H1 (cell line): Measurements from ENCODE around the gene ZNF333. TPM values are rescaled to one million over a fixed set of nuclear protein-coding genes. Genes with fewer than 3 reads are reported as not detected.

Experiments used
- CTCF ChIA-PET: fragments of 300-600 bp; sonication (Branson Sonifier 250); formaldehyde crosslinking; loops from one replicate; lab custom pipeline; 2021; ENCODE audit not compliant: partially characterized antibody; lab: Charles Lee
- POLR2A ChIA-PET: fragments of 300-600 bp; sonication (Branson Sonifier 250); formaldehyde crosslinking; loops from one replicate; lab custom pipeline; 2021; ENCODE audit warnings: inconsistent platforms; ENCODE audit not compliant: partially characterized antibody; lab: Charles Lee
- DNase-seq, 2 experiments: peaks; one replicate each; pipeline versions ENCODE4 v3.0.0 to v3.0.0-alpha.2; 2010 to 2022; ENCODE audit warnings: low spot score in 2 of 2, low read depth in 1 of 2, mixed read lengths in 1 of 2
- FAIRE-seq: peaks from 2 replicates; lab custom pipeline; 2011; peaks lifted over from hg19 to GRCh38; lab: Jason Lieb, UNC
- H2AFZ ChIP-seq: 2 replicates; pipeline ENCODE4 v1.8.1; 2012; ENCODE audit warnings: low read length, inconsistent platforms
- H2AK5ac ChIP-seq: 2 replicates; pipeline ENCODE4 v1.6.1; 2013; ENCODE audit warnings: low read depth, low read length
- H2BK120ac ChIP-seq: replicated peaks from 2 replicates; pipeline ENCODE3; 2013; ENCODE audit warnings: low read depth, low read length, inconsistent platforms
- H2BK12ac ChIP-seq: 2 replicates; pipeline ENCODE4 v1.6.1; 2013; ENCODE audit warnings: low read depth, low read length
- H2BK15ac ChIP-seq: 2 replicates; pipeline ENCODE4 v1.6.1; 2013; ENCODE audit warnings: low read length
- H2BK20ac ChIP-seq: 2 replicates; pipeline ENCODE4 v1.6.1; 2013; ENCODE audit warnings: low read length
- H2BK5ac ChIP-seq: 2 replicates; pipeline ENCODE4 v1.6.1; 2013; ENCODE audit warnings: low read depth, low read length
- H3K14ac ChIP-seq: 2 replicates; pipeline ENCODE4 v1.6.1; 2013; ENCODE audit warnings: inconsistent platforms; ENCODE audit not compliant: insufficient read length
- H3K18ac ChIP-seq: 2 replicates; pipeline ENCODE4 v1.6.1; 2013; ENCODE audit warnings: low read length; ENCODE audit errors: extremely low read depth
- H3K23ac ChIP-seq: 2 replicates; pipeline ENCODE4 v1.6.1; 2013; ENCODE audit warnings: inconsistent platforms; ENCODE audit not compliant: insufficient read length
- H3K23me2 ChIP-seq: 2 replicates; pipeline ENCODE4 v1.6.1; 2013; ENCODE audit warnings: low read depth, low read length
- H3K27ac ChIP-seq: 2 replicates; pipeline ENCODE4 v1.6.1; 2011; ENCODE audit warnings: low read depth, low read length, inconsistent platforms
- H3K27me3 ChIP-seq, 4 experiments: replicated peaks in 1 of 4; 1 replicate in 1 of 4; 2 replicates in 3 of 4; pipeline versions ENCODE4 v1.6.1 to v1.8.1; 2011 to 2013; ENCODE audit warnings: low read length in 3 of 4, mild to moderate bottlenecking in 3 of 4, inconsistent platforms in 2 of 4, mixed read lengths in 2 of 4, moderate library complexity in 1 of 4; ENCODE audit not compliant: control insufficient read depth in 3 of 4, insufficient read depth in 3 of 4; ENCODE audit errors: extremely low read depth in 1 of 4
- H3K36me3 ChIP-seq, 4 experiments: 2 replicates each; pipeline versions ENCODE4 v1.6.1 to v1.8.1; 2011 to 2013; ENCODE audit warnings: mild to moderate bottlenecking in 4 of 4, low read length in 3 of 4, moderate library complexity in 2 of 4, control low read depth in 1 of 4, inconsistent platforms in 1 of 4; ENCODE audit not compliant: insufficient read depth in 4 of 4, control insufficient read depth in 2 of 4
- H3K4ac ChIP-seq: replicated peaks from 2 replicates; pipeline ENCODE3; 2013; ENCODE audit warnings: low read length, low read depth, mixed read lengths, inconsistent platforms; ENCODE audit not compliant: insufficient read length
- H3K4me1 ChIP-seq, 4 experiments: replicated peaks in 1 of 4; 1 replicate in 1 of 4; 2 replicates in 3 of 4; pipeline versions ENCODE4 v1.6.1 to v1.8.1; 2011 to 2013; ENCODE audit warnings: low read length in 3 of 4, inconsistent platforms in 2 of 4, mixed read lengths in 1 of 4; ENCODE audit not compliant: insufficient read depth in 4 of 4, control insufficient read depth in 3 of 4
- H3K4me2 ChIP-seq, 2 experiments: 2 replicates each; pipeline versions ENCODE4 v1.6.1 to v1.8.1; 2011 to 2013; ENCODE audit warnings: low read depth in 2 of 2, low read length in 2 of 2, control low read depth in 1 of 2, inconsistent platforms in 1 of 2, mild to moderate bottlenecking in 1 of 2; ENCODE audit not compliant: insufficient read depth in 1 of 2
- H3K4me3 ChIP-seq, 4 experiments: fragments of 200-600, 300-600 bp in 1 of 4; sonication (generic), shearing (Covaris generic), sonication (Bioruptor Twin) in 1 of 4; 2 replicates each; pipeline versions ENCODE4 v1.5.1 to v1.8.1; 2011 to 2016; ENCODE audit warnings: low read length in 4 of 4, low read depth in 3 of 4, control low read depth in 2 of 4, inconsistent platforms in 2 of 4, mild to moderate bottlenecking in 2 of 4, mixed read lengths in 1 of 4, moderate library complexity in 1 of 4; ENCODE audit not compliant: insufficient read depth in 2 of 4; ENCODE audit errors: extremely low read depth in 1 of 4
- H3K56ac ChIP-seq: replicated peaks from 2 replicates; pipeline ENCODE3; 2013; ENCODE audit warnings: low read depth, mild to moderate bottlenecking, mixed read lengths, low read length, inconsistent platforms; ENCODE audit not compliant: insufficient read length
- H3K79me1 ChIP-seq: 2 replicates; pipeline ENCODE4 v1.6.1; 2013; ENCODE audit warnings: low read depth, low read length, control low read depth
- H3K79me2 ChIP-seq, 2 experiments: 2 replicates each; pipeline versions ENCODE4 v1.6.1 to v1.8.1; 2012 to 2013; ENCODE audit warnings: low read length in 2 of 2, mild to moderate bottlenecking in 2 of 2, inconsistent platforms in 1 of 2; ENCODE audit not compliant: insufficient read depth in 2 of 2, control insufficient read depth in 1 of 2
- H3K9ac ChIP-seq, 4 experiments: replicated peaks in 1 of 4; 1 replicate in 1 of 4; 2 replicates in 3 of 4; pipeline versions ENCODE4 v1.6.1 to v1.8.1; 2011 to 2013; ENCODE audit warnings: low read depth in 3 of 4, low read length in 3 of 4, control low read depth in 2 of 4, mild to moderate bottlenecking in 2 of 4, moderate library complexity in 2 of 4, inconsistent platforms in 1 of 4; ENCODE audit errors: extremely low read depth in 1 of 4
- H3K9me3 ChIP-seq, 2 experiments: 2 replicates each; pipeline versions ENCODE4 v1.6.1 to v1.8.1; 2012 to 2013; ENCODE audit warnings: mild to moderate bottlenecking in 2 of 2, moderate library complexity in 2 of 2, control low read depth in 1 of 2, inconsistent platforms in 1 of 2, low read depth in 1 of 2, low read length in 1 of 2, mixed read lengths in 1 of 2; ENCODE audit not compliant: insufficient read depth in 2 of 2
- H4K20me1 ChIP-seq, 2 experiments: replicated peaks in 1 of 2; 2 replicates each; pipeline versions ENCODE3 to v1.8.1; 2011 to 2013; ENCODE audit warnings: inconsistent platforms in 2 of 2, low read length in 2 of 2, mild to moderate bottlenecking in 1 of 2; ENCODE audit not compliant: insufficient read depth in 2 of 2, control insufficient read depth in 1 of 2
- H4K5ac ChIP-seq: 2 replicates; pipeline ENCODE4 v1.6.1; 2013; ENCODE audit warnings: low read length, low read depth, mixed read lengths, inconsistent platforms; ENCODE audit not compliant: insufficient read length
- H4K8ac ChIP-seq: 2 replicates; pipeline ENCODE4 v1.8.0; 2013; ENCODE audit warnings: mild to moderate bottlenecking, moderate library complexity, low read length, inconsistent platforms; ENCODE audit not compliant: insufficient read depth; ENCODE audit errors: extremely low read depth
- H4K91ac ChIP-seq: replicated peaks from 2 replicates; pipeline ENCODE3; 2013; ENCODE audit warnings: low read length, mixed read lengths, inconsistent platforms; ENCODE audit not compliant: insufficient read length
- BRCA1 ChIP-seq: IDR thresholded peaks from 2 replicates; pipeline ENCODE4 v1.6.1; 2012; ENCODE audit warnings: low read depth, low read length, improper control_type of control experiment
- EP300 ChIP-seq, 2 experiments: IDR thresholded peaks; 1 replicate in 1 of 2; 2 replicates in 1 of 2; pipeline ENCODE4 v1.6.1; 2011 to 2012; ENCODE audit warnings: low read depth in 2 of 2, low read length in 2 of 2, mild to moderate bottlenecking in 2 of 2, borderline replicate concordance in 1 of 2, inconsistent platforms in 1 of 2, moderate library complexity in 1 of 2
- JUN ChIP-seq: IDR thresholded peaks from 2 replicates; pipeline ENCODE4 v1.6.1; 2011; ENCODE audit warnings: low read depth, mild to moderate bottlenecking, improper control_type of control experiment, low read length
- JUND ChIP-seq: IDR thresholded peaks from 2 replicates; pipeline ENCODE4 v1.6.1; 2011; ENCODE audit warnings: mild to moderate bottlenecking, improper control_type of control experiment, low read length
- RFX5 ChIP-seq: IDR thresholded peaks from 2 replicates; pipeline ENCODE4 v1.6.1; 2011; ENCODE audit warnings: low read depth, low read length, improper control_type of control experiment, borderline replicate concordance
- SP1 ChIP-seq: IDR thresholded peaks from 2 replicates; pipeline ENCODE4 v1.6.1; 2011; ENCODE audit warnings: low read depth, low read length
- TAF7 ChIP-seq: optimal IDR thresholded peaks from 2 replicates; pipeline ENCODE3; 2011; ENCODE audit warnings: low read depth, mild to moderate bottlenecking, inconsistent platforms, low read length, moderate library complexity, borderline replicate concordance
- ZNF274 ChIP-seq: IDR thresholded peaks from 2 replicates; pipeline ENCODE4 v1.7.0; 2012; ENCODE audit warnings: low read length, borderline replicate concordance; ENCODE audit errors: extremely low read depth
- WGBS, 2 experiments: shearing (Covaris generic) in 1 of 2; methylation state at CpG; one replicate each; pipeline versions ENCODE4 v1.1.6 to v1.1.7; 2013 to 2015; ENCODE audit warnings: low lambda C conversion rate in 2 of 2, mixed read lengths in 2 of 2, inconsistent platforms in 1 of 2, low coverage in 1 of 2, missing lambda C conversion rate in 1 of 2; ENCODE audit not compliant: insufficient replicate concordance in 2 of 2, insufficient coverage in 1 of 2, insufficient read length in 1 of 2; ENCODE audit errors: extremely low coverage in 1 of 2, missing lambda C conversion rate in 1 of 2; 5-methylcytosine and 5-hydroxymethylcytosine counted together
- polyA plus RNA-seq, 7 experiments: library from polyadenylated mRNA; depleted of rRNA in 3 of 7; stranded (reverse) in 5 of 7; unstranded in 2 of 7; fragments of >200 nt in 5 of 7; fragments of 200-250 nt in 2 of 7; gene quantifications; 1 replicate in 5 of 7; 2 replicates in 1 of 7; 4 replicates in 1 of 7; pipeline versions ENCODE4 v1.2.1 to v1.2.3, GENCODE V29; 2011 to 2013; ENCODE audit warnings: missing spikeins in 2 of 7, mixed read lengths in 2 of 7
- total RNA-seq: library from RNA; stranded (reverse); fragmentation: NEBNext Ultra II Directional; extraction: Animal tissue kit (Norgen Biotek cat#: 25700); gene quantifications from 2 replicates; pipeline ENCODE4 v1.2.1, GENCODE V29; 2021
- TF ChIP-seq, protein P1 (sequence below): IDR thresholded peaks from 2 replicates; pipeline ENCODE4 v1.6.1; 2011; ENCODE audit warnings: low read depth, mild to moderate bottlenecking, low read length; ENCODE audit not compliant: insufficient read depth
- TF ChIP-seq, protein P2 (sequence below): IDR thresholded peaks from 2 replicates; pipeline ENCODE4 v1.6.1; 2012; ENCODE audit warnings: low read length, inconsistent platforms

Gene ZNF333
- total and polyA plus RNA-seq, 2 of the 8 experiments (the other 6 are each of a cell fraction or from before 2014, with no cell fraction given) = 7.3 to 8.4 TPM

DNA sequence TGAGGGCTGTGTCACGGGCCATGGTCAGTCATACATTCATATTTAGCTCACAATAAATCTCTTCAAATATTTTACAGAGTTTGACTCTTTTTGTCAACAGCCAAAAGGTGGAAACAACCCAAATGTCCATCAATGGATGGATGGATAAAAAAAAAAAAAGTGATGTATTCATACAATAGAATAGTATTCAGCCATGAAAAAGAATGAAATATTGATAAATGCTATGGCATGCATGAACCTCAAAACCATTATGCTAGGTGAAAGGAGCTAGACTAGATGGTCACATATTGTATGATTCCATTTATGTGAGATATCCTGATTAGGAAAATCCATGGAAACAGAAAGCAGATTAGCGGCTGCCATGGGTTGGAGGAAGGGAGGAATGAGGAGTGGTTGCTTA, 72.3 kb downstream of the ZNF333 start:
- Histone ChIP-seq H3K9ac (no peak overlapping the region), H3K36me3 (peaks cover 0 to 7% (median 0%) of the 10 kb centered on the region in 4 experiments; a peak in 1 of 8 replicates), H3K4ac (no peak overlapping the region), H3K27ac (no peak overlapping the region), H4K5ac (no peak overlapping the region), H2BK120ac (no peak overlapping the region), H3K4me2 (no peak overlapping the region), H3K56ac (no peak overlapping the region), H2BK12ac (no peak overlapping the region), H3K4me3 (no peak overlapping the region), H3K18ac (no peak overlapping the region), H3K23me2 (peaks cover 2% of the 10 kb centered on the region; the same call in 1 of the 2 replicates), H4K8ac (no peak overlapping the region), H3K79me2 (no peaks in the 10 kb centered on the region), H2AK5ac (no peak overlapping the region), H3K4me1 (no peaks in the 10 kb centered on the region; a peak in 3 of 7 replicates), H2BK5ac (no peak overlapping the region), H2AFZ (no peak overlapping the region), H2BK20ac (no peak overlapping the region), H3K9me3 (no peaks in the 10 kb centered on the region), H3K79me1 (no peaks in the 10 kb centered on the region)
- 97% methylated on average over 2 of the region's 2 CpGs; no CpG with 5 or more reads in 1 of the 2 experiments for WGBS, 2 experiments
- CTCF ChIA-PET = interaction anchor here (0.6 to 1.2 kb wide), 4 partner anchors 19 to 392 kb away, joined by 3 read pairs; no protein-coding TSS in a partner anchor
- no peak for FAIRE-seq
- TF ChIP-seq JUND (no peak), RFX5 (no peak), JUN (no peak), TAF7 (no peak), EP300 (IDR thresholded peaks at IDR 0.05; ENCODE audit: borderline replicate concordance in 1 of 2, low read depth in 2 of 2, low read length in 2 of 2) (no peak), ZNF274 (no peak), BRCA1 (no peak), SP1 (no peak)
- TF ChIP-seq, protein P1, sequence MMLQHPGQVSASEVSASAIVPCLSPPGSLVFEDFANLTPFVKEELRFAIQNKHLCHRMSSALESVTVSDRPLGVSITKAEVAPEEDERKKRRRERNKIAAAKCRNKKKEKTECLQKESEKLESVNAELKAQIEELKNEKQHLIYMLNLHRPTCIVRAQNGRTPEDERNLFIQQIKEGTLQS = no peak
- TF ChIP-seq, protein P2, sequence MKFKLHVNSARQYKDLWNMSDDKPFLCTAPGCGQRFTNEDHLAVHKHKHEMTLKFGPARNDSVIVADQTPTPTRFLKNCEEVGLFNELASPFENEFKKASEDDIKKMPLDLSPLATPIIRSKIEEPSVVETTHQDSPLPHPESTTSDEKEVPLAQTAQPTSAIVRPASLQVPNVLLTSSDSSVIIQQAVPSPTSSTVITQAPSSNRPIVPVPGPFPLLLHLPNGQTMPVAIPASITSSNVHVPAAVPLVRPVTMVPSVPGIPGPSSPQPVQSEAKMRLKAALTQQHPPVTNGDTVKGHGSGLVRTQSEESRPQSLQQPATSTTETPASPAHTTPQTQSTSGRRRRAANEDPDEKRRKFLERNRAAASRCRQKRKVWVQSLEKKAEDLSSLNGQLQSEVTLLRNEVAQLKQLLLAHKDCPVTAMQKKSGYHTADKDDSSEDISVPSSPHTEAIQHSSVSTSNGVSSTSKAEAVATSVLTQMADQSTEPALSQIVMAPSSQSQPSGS = no peak
- TF ChIP-seq, all 59 proteins: peak for 0
- Histone ChIP-seq H3K14ac (no peak overlapping the region), H3K27me3 (no peaks in the 10 kb centered on the region), H3K23ac (no peak overlapping the region), H4K20me1 (no peaks in the 10 kb centered on the region), H2BK15ac (no peak overlapping the region), H4K91ac (no peak overlapping the region)
- POLR2A ChIA-PET = interaction anchor here (1.1 kb wide), 1 partner anchor 14 kb away, joined by 3 read pairs; no protein-coding TSS in a partner anchor
- no peak for DNase-seq
